AG09309 (cell line): ENCODE measurements around the gene BCL7B.
A peak's percentile ranks its signal among the peaks of the same experiment; 100 is the strongest.
"Not testable (repeated sequence)": the region's sequence is repeated elsewhere in the genome, so short reads cannot be mapped to it uniquely, and the experiment has no call there.

Experiments used
- DNase-seq: peaks from one replicate; pipeline ENCODE4 v3.0.0-alpha.2; 2010; ENCODE audit warnings: low read depth
- H3K4me3 ChIP-seq: 2 replicates; pipeline ENCODE4 v1.5.1; 2011; ENCODE audit warnings: mild to moderate bottlenecking, low read depth, low read length, moderate library complexity; ENCODE audit not compliant: control insufficient read depth
- CTCF ChIP-seq: IDR thresholded peaks from 2 replicates; pipeline ENCODE4 v1.5.1; 2011; ENCODE audit warnings: mild to moderate bottlenecking, low read depth, low read length, inconsistent platforms; ENCODE audit not compliant: insufficient read depth, control insufficient read depth; ENCODE audit errors: missing control alignments

Gene BCL7B

GRCh38 chr7:73582664-73583202 is 25.2 kb upstream of the BCL7B start:
- DNase-seq: no peak
- TF ChIP-seq CTCF: no peak

GRCh38 chr7:73581006-73581405 is 23.5 kb upstream of the BCL7B start:
- DNase-seq, H3K4me3 ChIP-seq: not testable (repeated sequence)

More at GRCh38 chr7:73582664-73583202, 25.2 kb upstream of the BCL7B start:
- H3K4me3 ChIP-seq: no peak overlapping the region

GRCh38 chr7:73578342-73579128 is 21.0 kb upstream of the BCL7B start, which contains the start of gene TBL2:
TSS of gene TBL2 (minus strand) at chr7:73578579. CDS start at chr7:73578549, 30 bp downstream.
- peak within 1 kb of the TSS; percentile 82 for H3K4me3 ChIP-seq
- DNase-seq: peak; percentile 87
- TF ChIP-seq CTCF: no peak

- TF ChIP-seq CTCF: no peak
- DNase-seq: no peak
- peak overlapping the region; percentile 82 for H3K4me3 ChIP-seq
These were observed 20.3 kb upstream of the BCL7B start for GRCh38 chr7:73577627-73578341.

GRCh38 chr7:73573791-73574190 is 16.3 kb upstream of the BCL7B start:
- no peak for TF ChIP-seq CTCF
- H3K4me3 ChIP-seq: no peak overlapping the region
- DNase-seq: no peak

- no peak overlapping the region for H3K4me3 ChIP-seq
- no peak for TF ChIP-seq CTCF
These were observed 15.8 kb upstream of the BCL7B start for GRCh38 chr7:73573276-73573675.

GRCh38 chr7:73572767-73573186 is 15.3 kb upstream of the BCL7B start:
- no peak for DNase-seq
- TF ChIP-seq CTCF: no peak
- no peak overlapping the region for H3K4me3 ChIP-seq

More at GRCh38 chr7:73573276-73573675, 15.8 kb upstream of the BCL7B start:
- DNase-seq: no peak
